HepG2 (cell line): ENCODE results near the gene CD2AP. TPM values are rescaled to one million over a fixed set of nuclear protein-coding genes. Genes with fewer than 3 reads are reported as not detected.

ENCODE experiments used
- ATAC-seq: fragments of 200-7000 bp; cut with Tn5 transposase; 3 replicates; pipeline ENCODE4 v1.9.1; 2020; ENCODE audit warnings: mild to moderate bottlenecking, moderate library complexity
- BruUV-seq: library from RNA; stranded (reverse); fragments of 400-500 nt; replicated peaks from 2 replicates; lab custom pipeline; 2021; lab: Mats Ljungman, UMichigan
- CTCF ChIA-PET: fragments of 300-600 bp; formaldehyde crosslinking; extraction: SDS; loops from one replicate; lab custom pipeline; 2021; ENCODE audit warnings: low total read pairs, inconsistent platforms, low intra/inter-chr PET ratio; lab: Yijun Ruan, JAX
- POLR2A ChIA-PET: fragments of 350-600 bp; sonication (Branson Sonifier 250); formaldehyde crosslinking; loops from one replicate; lab custom pipeline; 2020; ENCODE audit warnings: antibody characterized with exemption, inconsistent platforms; lab: Yijun Ruan, JAX
- DNase-seq: peaks from one replicate; pipeline ENCODE4 v3.0.0-alpha.2; 2015; ENCODE audit warnings: low spot score
- FAIRE-seq: peaks from 3 replicates; lab custom pipeline; 2011; peaks lifted over from hg19 to GRCh38; lab: Jason Lieb, UNC
- H2AFZ ChIP-seq: one replicate; pipeline ENCODE4 v1.6.1; 2011; ENCODE audit warnings: low read length, inconsistent platforms
- H3K27ac ChIP-seq: fragments of 300-600 bp; 3 replicates; pipeline ENCODE4 v1.8.0; 2011; ENCODE audit warnings: mixed run types, mild to moderate bottlenecking, mixed read lengths, low read length, inconsistent platforms; ENCODE audit not compliant: insufficient read depth; ENCODE audit errors: extremely low read length
- H3K27me3 ChIP-seq, 2 experiments: fragments of 200-600 bp in 1 of 2; 2 replicates in 1 of 2; 3 replicates in 1 of 2; pipeline versions ENCODE4 v1.6.0 to v1.8.0; 2011; ENCODE audit warnings: low read length in 2 of 2, mild to moderate bottlenecking in 2 of 2, moderate library complexity in 2 of 2, inconsistent platforms in 1 of 2; ENCODE audit not compliant: insufficient read depth in 2 of 2, control insufficient read depth in 1 of 2
- H3K36me3 ChIP-seq, 2 experiments: fragments of 200-600 bp in 1 of 2; replicated peaks in 1 of 2; 2 replicates in 1 of 2; 3 replicates in 1 of 2; pipeline versions ENCODE4 v1.5.1 to v1.8.0; 2011; ENCODE audit warnings: low read length in 2 of 2, inconsistent platforms in 1 of 2; ENCODE audit not compliant: insufficient read depth in 2 of 2, control insufficient read depth in 1 of 2
- H3K4me1 ChIP-seq: 2 replicates; pipeline ENCODE4 v1.5.1; 2012; ENCODE audit warnings: low read length, inconsistent platforms; ENCODE audit not compliant: insufficient read depth
- H3K4me2 ChIP-seq: 2 replicates; pipeline ENCODE4 v1.6.0; 2011; ENCODE audit warnings: low read depth, low read length, inconsistent platforms
- H3K4me3 ChIP-seq, 3 experiments: fragments of 200-600 bp in 1 of 3; sonication (generic), shearing (Covaris generic) in 1 of 3; replicated peaks in 1 of 3; 2 replicates each; pipeline ENCODE4 v1.5.1; 2011 to 2016; ENCODE audit warnings: low read length in 3 of 3, inconsistent platforms in 2 of 3, low read depth in 2 of 3, mild to moderate bottlenecking in 2 of 3, control low read depth in 1 of 3, mixed read lengths in 1 of 3; ENCODE audit not compliant: insufficient read depth in 1 of 3
- H3K79me2 ChIP-seq: one replicate; pipeline ENCODE4 v1.6.1; 2011; ENCODE audit warnings: low read length, inconsistent platforms; ENCODE audit not compliant: insufficient read depth
- H3K9ac ChIP-seq: 2 replicates; pipeline ENCODE4 v1.6.0; 2011; ENCODE audit warnings: mild to moderate bottlenecking, low read depth, low read length, inconsistent platforms; ENCODE audit not compliant: insufficient read depth
- H3K9me3 ChIP-seq: 2 replicates; pipeline ENCODE4 v1.5.1; 2012; ENCODE audit warnings: mild to moderate bottlenecking, low read length
- H4K20me1 ChIP-seq: 2 replicates; pipeline ENCODE4 v1.6.0; 2011; ENCODE audit warnings: inconsistent platforms, mild to moderate bottlenecking, low read length, moderate library complexity; ENCODE audit not compliant: insufficient read depth
- EEA1 ChIP-seq: sonication (generic); formaldehyde crosslinking; IDR thresholded peaks from 2 replicates; pipeline ENCODE4 v1.5.1; 2020; ENCODE audit warnings: mild to moderate bottlenecking, missing genetic modification reagents, borderline replicate concordance
- EP300 ChIP-seq, 3 experiments: sonication (generic) in 1 of 3; formaldehyde crosslinking in 1 of 3; IDR thresholded peaks; 2 replicates each; pipeline versions ENCODE4 v1.5.1 to v1.6.1; 2011 to 2020; ENCODE audit warnings: low read depth in 2 of 3, low read length in 2 of 3, borderline replicate concordance in 1 of 3, improper control_type of control experiment in 1 of 3, mild to moderate bottlenecking in 1 of 3, missing genetic modification reagents in 1 of 3, moderate library complexity in 1 of 3
- GATAD1 ChIP-seq: IDR thresholded peaks from 2 replicates; pipeline ENCODE4 v1.6.1; 2016; ENCODE audit warnings: missing genetic modification reagents, missing compliant biosample characterization
- HNRNPLL ChIP-seq: fragments of 200-400 bp; formaldehyde crosslinking; IDR thresholded peaks from 2 replicates; pipeline ENCODE4 v1.6.1; 2017; ENCODE audit warnings: mild to moderate bottlenecking, low read depth, low read length; ENCODE audit not compliant: poor library complexity, severe bottlenecking
- IRF2 ChIP-seq: IDR thresholded peaks from 2 replicates; pipeline ENCODE4 v1.6.1; 2018; ENCODE audit warnings: missing genetic modification reagents, missing compliant biosample characterization
- SNRNP70 ChIP-seq: fragments of 200-400 bp; formaldehyde crosslinking; IDR thresholded peaks from 2 replicates; pipeline ENCODE4 v1.6.1; 2017; ENCODE audit warnings: mild to moderate bottlenecking, low read depth, low read length, moderate library complexity
- ZC3H4 ChIP-seq: sonication (generic); formaldehyde crosslinking; IDR thresholded peaks from 2 replicates; pipeline ENCODE4 v1.4.0; 2020; ENCODE audit warnings: missing genetic modification reagents, borderline replicate concordance
- ZNF24 ChIP-seq: fragments of 450-650 bp; IDR thresholded peaks from 2 replicates; pipeline ENCODE4 v1.6.1; 2017; ENCODE audit warnings: antibody characterized with exemption, mild to moderate bottlenecking
- ZNF609 ChIP-seq: sonication (generic); formaldehyde crosslinking; IDR thresholded peaks from 2 replicates; pipeline ENCODE4 v1.4.0; 2020; ENCODE audit warnings: mild to moderate bottlenecking, missing genetic modification reagents, borderline replicate concordance
- ZNF710 ChIP-seq: sonication (generic); formaldehyde crosslinking; IDR thresholded peaks from 2 replicates; pipeline ENCODE4 v1.5.0; 2020; ENCODE audit warnings: mild to moderate bottlenecking, missing genetic modification reagents, borderline replicate concordance
- ZNF83 ChIP-seq: sonication (generic); formaldehyde crosslinking; IDR thresholded peaks from 2 replicates; pipeline ENCODE4 v1.4.0; 2020; ENCODE audit warnings: missing genetic modification reagents, mild to moderate bottlenecking, borderline replicate concordance
- ZNF839 ChIP-seq: sonication (generic); formaldehyde crosslinking; IDR thresholded peaks from 2 replicates; pipeline ENCODE4 v1.4.0; 2020; ENCODE audit warnings: missing genetic modification reagents, mild to moderate bottlenecking, borderline replicate concordance
- WGBS: methylation state at CpG from one replicate; pipeline ENCODE4 v1.1.6; 2017; ENCODE audit warnings: low lambda C conversion rate; 5-methylcytosine and 5-hydroxymethylcytosine counted together
- in situ Hi-C: cut with HindIII; loops from 2 replicates; pipeline ENCODE4 v1.10.0; 2017; ENCODE audit warnings: low pct_unique_long_range_greater_than_20kb; ENCODE audit not compliant: extremely low pct_ligation_motif_present
- intact Hi-C: fragments of 100-400 bp; cut with micrococcal nuclease; formaldehyde crosslinking; loops from one replicate; pipeline ENCODE4 v1.10.0; 2022; ENCODE audit not compliant: unreplicated experiment
- polyA plus RNA-seq, 8 experiments: library from polyadenylated mRNA; depleted of rRNA in 3 of 8; stranded (reverse) in 7 of 8; unstranded in 1 of 8; fragments of >200 nt; fragmentation: Illumina TruSeq in 4 of 8; extraction: Trizol in 4 of 8; gene quantifications; 2 replicates each; pipeline versions ENCODE4 v1.2.1 to v1.2.3, GENCODE V29; 2011 to 2016; ENCODE audit warnings: low read depth in 4 of 8, missing spikeins in 1 of 8, mixed read lengths in 1 of 8; ENCODE audit not compliant: insufficient read depth in 1 of 8
- total RNA-seq, 5 experiments: library from RNA; depleted of rRNA; stranded (reverse); fragments of >200 nt; fragmentation: Illumina TruSeq; extraction: Trizol; gene quantifications; 2 replicates each; pipeline ENCODE4 v1.2.3, GENCODE V29; 2016; ENCODE audit warnings: low read depth in 1 of 5
- TF ChIP-seq, protein P1 (sequence below): sonication (generic); formaldehyde crosslinking; IDR thresholded peaks from 2 replicates; pipeline ENCODE4 v1.4.0; 2020; ENCODE audit warnings: missing genetic modification reagents

CD2AP gene
- total and polyA plus RNA-seq, 2 of the 13 experiments (the other 11 are each of a cell fraction or from before 2014, with no cell fraction given): 8.6 to 31.9 TPM

DNA sequence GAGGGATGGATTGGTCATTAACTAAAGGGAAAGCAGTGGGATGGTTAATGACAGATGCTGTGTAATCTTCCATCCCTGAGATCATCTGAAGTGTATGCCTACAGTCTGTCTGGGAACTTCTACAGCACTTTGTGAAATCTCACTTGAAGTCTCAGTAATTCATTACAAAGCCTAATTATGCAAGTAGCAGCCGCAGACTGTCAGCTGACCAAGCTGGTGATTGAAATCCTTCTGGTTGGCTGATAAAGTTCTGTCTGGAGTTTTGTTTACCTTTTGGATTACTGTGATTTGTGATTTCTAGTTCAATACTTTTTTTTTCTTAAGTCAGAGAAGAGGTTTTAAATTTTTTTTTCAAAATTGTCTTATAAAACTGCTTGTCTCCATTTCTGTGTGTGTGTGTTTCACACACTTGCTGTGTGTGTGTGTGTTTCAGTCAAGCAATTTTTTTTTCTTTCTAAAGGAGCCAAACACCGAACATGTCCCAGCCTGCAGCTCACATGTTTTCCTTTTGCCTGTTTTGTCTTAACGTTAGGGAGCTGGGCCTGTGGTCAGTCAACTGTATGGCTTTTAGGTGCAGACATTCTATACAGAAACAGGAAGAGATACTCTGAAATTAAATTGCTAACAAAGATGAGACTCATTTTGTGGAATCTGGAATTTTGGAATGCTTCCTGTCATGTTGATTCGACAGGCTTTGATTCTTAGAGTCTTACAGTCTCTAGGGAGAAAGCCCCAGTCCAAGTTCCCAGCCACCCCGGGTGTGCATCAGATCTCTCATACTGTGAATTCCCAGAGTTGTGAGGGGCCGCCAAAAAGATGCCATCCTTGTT lies 192.3 kb downstream of the CD2AP start (continued):
- TF ChIP-seq ZNF609 (no peak), GATAD1 (CRISPR knock-in tag) (no peak)
- TF ChIP-seq, protein P1, sequence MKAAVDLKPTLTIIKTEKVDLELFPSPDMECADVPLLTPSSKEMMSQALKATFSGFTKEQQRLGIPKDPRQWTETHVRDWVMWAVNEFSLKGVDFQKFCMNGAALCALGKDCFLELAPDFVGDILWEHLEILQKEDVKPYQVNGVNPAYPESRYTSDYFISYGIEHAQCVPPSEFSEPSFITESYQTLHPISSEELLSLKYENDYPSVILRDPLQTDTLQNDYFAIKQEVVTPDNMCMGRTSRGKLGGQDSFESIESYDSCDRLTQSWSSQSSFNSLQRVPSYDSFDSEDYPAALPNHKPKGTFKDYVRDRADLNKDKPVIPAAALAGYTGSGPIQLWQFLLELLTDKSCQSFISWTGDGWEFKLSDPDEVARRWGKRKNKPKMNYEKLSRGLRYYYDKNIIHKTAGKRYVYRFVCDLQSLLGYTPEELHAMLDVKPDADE (CRISPR knock-in tag): no peak

DNA sequence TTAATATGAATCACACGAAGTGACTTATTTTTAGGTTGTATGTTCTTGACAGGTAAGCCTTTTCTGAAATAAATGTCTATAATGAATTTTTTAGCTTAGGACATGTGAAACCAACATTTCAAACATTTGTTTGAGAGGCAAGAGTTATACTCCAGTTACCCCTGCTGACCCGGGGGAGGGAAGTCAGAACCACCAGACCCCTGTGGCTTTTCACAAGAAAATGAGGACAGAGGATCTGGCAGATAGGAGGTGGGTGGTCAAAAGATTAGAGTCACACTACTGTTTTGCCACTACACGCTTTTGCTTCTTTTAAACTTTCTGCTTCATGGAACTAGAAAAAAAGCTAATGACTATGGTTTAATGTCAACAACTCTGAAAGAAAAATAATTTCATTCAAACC lies 193.3 kb downstream of the CD2AP start:
- ChIA-PET POLR2A (no interaction called here), CTCF (no interaction called here)
- WGBS: 37% methylated on average over 3 of the region's 3 CpGs
- no peak for TF ChIP-seq ZC3H4 (CRISPR knock-in tag)
- no peak for TF ChIP-seq EEA1
- no peak for TF ChIP-seq SNRNP70
- no peak for TF ChIP-seq IRF2 (CRISPR knock-in tag)
- no peak for TF ChIP-seq ZNF83 (CRISPR knock-in tag)
- TF ChIP-seq ZNF24: no peak
- no peak for TF ChIP-seq ZNF839 (CRISPR knock-in tag)
- no peak for TF ChIP-seq ZNF710
- TF ChIP-seq HNRNPLL: no peak
- no peak for TF ChIP-seq EP300 (IDR thresholded peaks at IDR 0.05; ENCODE audit: low read depth in 2 of 2, low read length in 2 of 2)
- TF ChIP-seq EP300 (CRISPR knock-in tag; IDR thresholded peaks at IDR 0.05; ENCODE audit: borderline replicate concordance): no peak

More for the DNA sequence above, 193.3 kb downstream of the CD2AP start:
- Histone ChIP-seq H3K4me3 (no peak overlapping the region), H3K79me2 (no peaks in the 10 kb centered on the region), H4K20me1 (no peaks in the 10 kb centered on the region; the same call in 1 of the 2 replicates), H3K27ac (no peak overlapping the region), H3K9me3 (no peaks in the 10 kb centered on the region), H3K4me1 (peaks cover 11% of the 10 kb centered on the region; the same call in 1 of the 2 replicates), H2AFZ (no peak overlapping the region), H3K27me3 (peaks cover 0 to 2% of the 10 kb centered on the region in 2 experiments; a peak in 1 of 5 replicates), H3K9ac (no peak overlapping the region), H3K4me2 (no peak overlapping the region), H3K36me3 (no peaks in the 10 kb centered on the region)
- no peak for FAIRE-seq
- ATAC-seq: no peak
- in situ Hi-C loops (no loop called here), intact Hi-C loops (no loop called here)
- no TSS peak for BruUV-seq
- DNase-seq: no peak
